GM12878 (cell line): ENCODE data around the gene OSBPL5. TPM values are rescaled to one million over a fixed set of nuclear protein-coding genes. Genes with fewer than 3 reads are reported as not detected.

ENCODE experiments used
- CBFB ChIP-seq: IDR thresholded peaks from 2 replicates; pipeline ENCODE4 v1.6.1; 2016; ENCODE audit warnings: antibody characterized with exemption, low read depth
- HDGF ChIP-seq: fragments of 450-650 bp; IDR thresholded peaks from 2 replicates; pipeline ENCODE4 v1.6.1; 2016; ENCODE audit warnings: antibody characterized with exemption
- MEF2B ChIP-seq: fragments of 450-650 bp; IDR thresholded peaks from 2 replicates; pipeline ENCODE4 v1.6.1; 2018; ENCODE audit warnings: mild to moderate bottlenecking, moderate library complexity; ENCODE audit not compliant: partially characterized antibody, poor library complexity, severe bottlenecking
- MXI1 ChIP-seq: fragments of 150-350 bp; IDR thresholded peaks from 2 replicates; pipeline ENCODE4 v1.6.1; 2011; ENCODE audit warnings: low read depth, mild to moderate bottlenecking, inconsistent platforms, low read length, improper control_type of control experiment
- MYB ChIP-seq: fragments of 150-350 bp; IDR thresholded peaks from 2 replicates; pipeline ENCODE4 v1.6.1; 2014; ENCODE audit warnings: mild to moderate bottlenecking, low read depth, low read length, borderline replicate concordance
- RBBP5 ChIP-seq: fragments of 200-600 bp; sonication (generic); conservative IDR thresholded peaks from 2 replicates; pipeline ENCODE4 v1.6.1; 2016
- RELA ChIP-seq: fragments of 450-650 bp; IDR thresholded peaks from 2 replicates; pipeline ENCODE4 v1.8.0; 2014; ENCODE audit warnings: borderline replicate concordance; ENCODE audit not compliant: partially characterized antibody
- TCF12 ChIP-seq: IDR thresholded peaks from 2 replicates; pipeline ENCODE4 v1.6.1; 2011; ENCODE audit warnings: low read depth, mild to moderate bottlenecking, low read length
- polyA plus RNA-seq, 11 experiments: library from polyadenylated mRNA; depleted of rRNA in 4 of 11; unstranded in 6 of 11; stranded (reverse) in 5 of 11; fragments of >200 nt; fragmentation: Nextera tagmentation in 4 of 11; fragmentation: Illumina TruSeq in 1 of 11; extraction: Ambion mirVana in 4 of 11; extraction: Trizol in 1 of 11; gene quantifications; 1 replicate in 1 of 11; 2 replicates in 10 of 11; pipeline versions ENCODE4 v1.2.1 to v1.2.3, GENCODE V29; 2011 to 2016; ENCODE audit warnings: inconsistent platforms in 2 of 11, missing spikeins in 2 of 11, low read depth in 1 of 11
- total RNA-seq, 4 experiments: library from RNA; depleted of rRNA in 3 of 4; stranded (reverse); fragments of >200 nt in 3 of 4; fragmentation: Illumina TruSeq in 1 of 4; extraction: Trizol in 1 of 4; gene quantifications; 2 replicates each; pipeline versions ENCODE4 v1.2.1 to v1.2.3, GENCODE V29; 2013 to 2021
- TF ChIP-seq, protein P1 (sequence below): IDR thresholded peaks from 2 replicates; pipeline ENCODE4 v1.6.1; 2012; ENCODE audit warnings: mild to moderate bottlenecking, low read depth, low read length
- TF ChIP-seq, protein P2 (sequence below): fragments of 450-650 bp; IDR thresholded peaks from 2 replicates; pipeline ENCODE4 v1.6.1; 2017; ENCODE audit warnings: antibody characterized with exemption, mild to moderate bottlenecking, moderate library complexity

Gene OSBPL5
- total and polyA plus RNA-seq, 10 of the 15 experiments (the other 5 are each of a cell fraction or from before 2014, with no cell fraction given), result not detected

DNA sequence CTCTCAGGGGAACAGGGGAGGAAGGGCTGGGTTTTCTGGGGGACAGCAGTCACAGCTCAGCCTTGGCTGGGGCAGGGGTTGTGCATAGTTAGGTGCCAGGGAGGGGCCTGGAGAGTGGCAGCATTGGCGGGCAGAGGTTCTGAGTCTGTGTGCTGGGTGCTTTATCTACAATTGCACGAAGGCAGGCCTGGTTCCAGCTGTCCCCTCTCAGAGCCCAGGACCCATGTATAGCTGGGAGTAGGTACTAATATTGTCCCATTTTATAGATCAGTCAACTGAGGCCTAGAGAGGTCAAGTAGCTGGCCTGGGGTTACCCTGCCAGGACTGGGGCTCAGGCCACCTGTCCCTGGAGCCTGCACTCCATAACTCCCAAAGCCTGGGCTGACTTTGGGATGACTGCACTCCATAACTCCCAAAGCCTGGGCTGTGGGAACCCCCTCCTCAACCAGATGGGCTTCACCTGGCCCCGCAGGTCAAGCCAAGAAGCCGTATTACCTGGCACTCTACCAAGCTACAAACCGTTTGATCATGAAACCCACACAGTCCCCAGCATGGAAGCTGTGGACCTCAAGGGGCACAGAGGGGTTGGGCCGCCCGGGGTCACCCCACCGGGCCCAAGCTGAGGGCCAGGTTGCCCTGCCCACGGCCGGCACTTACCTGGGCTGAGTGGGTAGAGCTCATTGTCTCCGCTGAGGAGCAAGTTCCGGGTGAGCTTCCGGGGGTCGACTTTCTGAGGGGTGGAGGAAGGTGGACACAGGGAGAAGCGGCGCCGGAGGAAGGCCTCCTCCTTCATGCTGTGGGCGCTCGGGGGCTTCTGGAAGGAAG is 36.5 kb downstream of the OSBPL5 start (continued):
- no peak for TF ChIP-seq RELA
- no peak for TF ChIP-seq MXI1
- TF ChIP-seq CBFB, result no peak
- TF ChIP-seq MEF2B, result no peak
- no peak for TF ChIP-seq RBBP5
- TF ChIP-seq HDGF, result no peak
- TF ChIP-seq MYB, result no peak
- no peak for TF ChIP-seq TCF12
- TF ChIP-seq, protein P1, sequence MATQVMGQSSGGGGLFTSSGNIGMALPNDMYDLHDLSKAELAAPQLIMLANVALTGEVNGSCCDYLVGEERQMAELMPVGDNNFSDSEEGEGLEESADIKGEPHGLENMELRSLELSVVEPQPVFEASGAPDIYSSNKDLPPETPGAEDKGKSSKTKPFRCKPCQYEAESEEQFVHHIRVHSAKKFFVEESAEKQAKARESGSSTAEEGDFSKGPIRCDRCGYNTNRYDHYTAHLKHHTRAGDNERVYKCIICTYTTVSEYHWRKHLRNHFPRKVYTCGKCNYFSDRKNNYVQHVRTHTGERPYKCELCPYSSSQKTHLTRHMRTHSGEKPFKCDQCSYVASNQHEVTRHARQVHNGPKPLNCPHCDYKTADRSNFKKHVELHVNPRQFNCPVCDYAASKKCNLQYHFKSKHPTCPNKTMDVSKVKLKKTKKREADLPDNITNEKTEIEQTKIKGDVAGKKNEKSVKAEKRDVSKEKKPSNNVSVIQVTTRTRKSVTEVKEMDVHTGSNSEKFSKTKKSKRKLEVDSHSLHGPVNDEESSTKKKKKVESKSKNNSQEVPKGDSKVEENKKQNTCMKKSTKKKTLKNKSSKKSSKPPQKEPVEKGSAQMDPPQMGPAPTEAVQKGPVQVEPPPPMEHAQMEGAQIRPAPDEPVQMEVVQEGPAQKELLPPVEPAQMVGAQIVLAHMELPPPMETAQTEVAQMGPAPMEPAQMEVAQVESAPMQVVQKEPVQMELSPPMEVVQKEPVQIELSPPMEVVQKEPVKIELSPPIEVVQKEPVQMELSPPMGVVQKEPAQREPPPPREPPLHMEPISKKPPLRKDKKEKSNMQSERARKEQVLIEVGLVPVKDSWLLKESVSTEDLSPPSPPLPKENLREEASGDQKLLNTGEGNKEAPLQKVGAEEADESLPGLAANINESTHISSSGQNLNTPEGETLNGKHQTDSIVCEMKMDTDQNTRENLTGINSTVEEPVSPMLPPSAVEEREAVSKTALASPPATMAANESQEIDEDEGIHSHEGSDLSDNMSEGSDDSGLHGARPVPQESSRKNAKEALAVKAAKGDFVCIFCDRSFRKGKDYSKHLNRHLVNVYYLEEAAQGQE, result no peak
- TF ChIP-seq, protein P2, sequence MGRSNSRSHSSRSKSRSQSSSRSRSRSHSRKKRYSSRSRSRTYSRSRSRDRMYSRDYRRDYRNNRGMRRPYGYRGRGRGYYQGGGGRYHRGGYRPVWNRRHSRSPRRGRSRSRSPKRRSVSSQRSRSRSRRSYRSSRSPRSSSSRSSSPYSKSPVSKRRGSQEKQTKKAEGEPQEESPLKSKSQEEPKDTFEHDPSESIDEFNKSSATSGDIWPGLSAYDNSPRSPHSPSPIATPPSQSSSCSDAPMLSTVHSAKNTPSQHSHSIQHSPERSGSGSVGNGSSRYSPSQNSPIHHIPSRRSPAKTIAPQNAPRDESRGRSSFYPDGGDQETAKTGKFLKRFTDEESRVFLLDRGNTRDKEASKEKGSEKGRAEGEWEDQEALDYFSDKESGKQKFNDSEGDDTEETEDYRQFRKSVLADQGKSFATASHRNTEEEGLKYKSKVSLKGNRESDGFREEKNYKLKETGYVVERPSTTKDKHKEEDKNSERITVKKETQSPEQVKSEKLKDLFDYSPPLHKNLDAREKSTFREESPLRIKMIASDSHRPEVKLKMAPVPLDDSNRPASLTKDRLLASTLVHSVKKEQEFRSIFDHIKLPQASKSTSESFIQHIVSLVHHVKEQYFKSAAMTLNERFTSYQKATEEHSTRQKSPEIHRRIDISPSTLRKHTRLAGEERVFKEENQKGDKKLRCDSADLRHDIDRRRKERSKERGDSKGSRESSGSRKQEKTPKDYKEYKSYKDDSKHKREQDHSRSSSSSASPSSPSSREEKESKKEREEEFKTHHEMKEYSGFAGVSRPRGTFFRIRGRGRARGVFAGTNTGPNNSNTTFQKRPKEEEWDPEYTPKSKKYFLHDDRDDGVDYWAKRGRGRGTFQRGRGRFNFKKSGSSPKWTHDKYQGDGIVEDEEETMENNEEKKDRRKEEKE, result no peak
